GM12878 (cell line): Measurements from ENCODE around the gene AREG. TPM values are rescaled to one million over a fixed set of nuclear protein-coding genes. Genes with fewer than 3 reads are reported as not detected.

ENCODE experiments used
- ATAC-seq: fragments of 200-7000 bp; cut with Tn5 transposase; 3 replicates; pipeline ENCODE4 v1.9.1; 2020; ENCODE audit warnings: mild to moderate bottlenecking, moderate library complexity
- BruUV-seq: library from RNA; stranded (reverse); fragments of 400-500 nt; replicated peaks from 2 replicates; lab custom pipeline; 2021; lab: Mats Ljungman, UMichigan
- CTCF ChIA-PET: fragments of 300-600 bp; sonication (Branson Sonifier 250); formaldehyde crosslinking; extraction: SDS; loops from one replicate; lab custom pipeline; 2021; ENCODE audit warnings: inconsistent platforms; lab: Yijun Ruan, JAX
- POLR2A ChIA-PET: fragments of 350-600 bp; formaldehyde crosslinking; extraction: SDS; loops from one replicate; lab custom pipeline; 2021; ENCODE audit warnings: inconsistent platforms; lab: Charles Lee
- RAD21 ChIA-PET: fragments of 300-600 bp; sonication (Branson Sonifier 250); formaldehyde crosslinking; loops from one replicate; lab custom pipeline; 2023; ENCODE audit warnings: antibody characterized with exemption; ENCODE audit not compliant: unreplicated experiment; lab: Charles Lee
- SMC1A ChIA-PET: fragments of 300-600 bp; sonication (Branson Sonifier 250); formaldehyde crosslinking; loops from one replicate; lab custom pipeline; 2023; ENCODE audit not compliant: unreplicated experiment, uncharacterized antibody; lab: Charles Lee
- DNase-seq: peaks from one replicate; pipeline ENCODE4 v3.0.0-alpha.2; 2011; ENCODE audit warnings: low read depth, low spot score
- FAIRE-seq: peaks from 3 replicates; lab custom pipeline; 2011; peaks lifted over from hg19 to GRCh38; lab: Jason Lieb, UNC
- H2AFZ ChIP-seq: 2 replicates; pipeline ENCODE4 v1.6.0; 2011; ENCODE audit warnings: low read depth, low read length, control low read depth; ENCODE audit not compliant: control insufficient read depth
- H3K27ac ChIP-seq: 2 replicates; pipeline ENCODE4 v1.5.1; 2011; ENCODE audit warnings: control low read depth; ENCODE audit not compliant: control insufficient read depth, insufficient read depth
- H3K27me3 ChIP-seq, 2 experiments: replicated peaks in 1 of 2; 2 replicates each; pipeline versions ENCODE4 v1.6.0 to v1.6.1; 2011; ENCODE audit warnings: low read length in 1 of 2; ENCODE audit not compliant: control insufficient read depth in 2 of 2, insufficient read depth in 2 of 2
- H3K36me3 ChIP-seq, 2 experiments: 2 replicates each; pipeline ENCODE4 v1.5.1; 2011; ENCODE audit warnings: low read length in 1 of 2; ENCODE audit not compliant: control insufficient read depth in 2 of 2, insufficient read depth in 2 of 2
- H3K4me1 ChIP-seq: 2 replicates; pipeline ENCODE4 v1.6.1; 2011; ENCODE audit warnings: mild to moderate bottlenecking, low read length, moderate library complexity, mixed read lengths; ENCODE audit not compliant: control insufficient read depth, insufficient read depth
- H3K4me2 ChIP-seq: 2 replicates; pipeline ENCODE4 v1.6.0; 2011; ENCODE audit warnings: control low read depth; ENCODE audit not compliant: control insufficient read depth, insufficient read depth
- H3K4me3 ChIP-seq: fragments of 200-600 bp; sonication (generic); 2 replicates; pipeline ENCODE4 v1.5.1; 2016
- H3K79me2 ChIP-seq: 2 replicates; pipeline ENCODE4 v1.6.0; 2011; ENCODE audit warnings: low read length; ENCODE audit not compliant: control insufficient read depth, insufficient read depth
- H3K9ac ChIP-seq: 2 replicates; pipeline ENCODE4 v1.8.0; 2011; ENCODE audit warnings: low read length, control low read depth, mixed read lengths; ENCODE audit not compliant: control insufficient read depth, insufficient read depth
- H3K9me3 ChIP-seq: replicated peaks from 3 replicates; pipeline ENCODE4 v1.5.1; 2011; ENCODE audit warnings: mild to moderate bottlenecking, low read length; ENCODE audit not compliant: control insufficient read depth, insufficient read depth
- H4K20me1 ChIP-seq: 2 replicates; pipeline ENCODE4 v1.6.0; 2011; ENCODE audit not compliant: control insufficient read depth, insufficient read depth
- IRF4 ChIP-seq: IDR thresholded peaks from 2 replicates; pipeline ENCODE4 v1.6.1; 2011; ENCODE audit warnings: low read depth, low read length
- SREBF2 ChIP-seq: IDR thresholded peaks from 2 replicates; pipeline ENCODE4 v1.6.1; 2012; ENCODE audit warnings: mild to moderate bottlenecking, low read length
- TCF7 ChIP-seq: IDR thresholded peaks from 2 replicates; pipeline ENCODE4 v1.6.1; 2014; ENCODE audit warnings: antibody characterized with exemption, borderline replicate concordance
- ZNF384 ChIP-seq: IDR thresholded peaks from 2 replicates; pipeline ENCODE4 v1.6.1; 2012; ENCODE audit warnings: low read depth, mild to moderate bottlenecking, low read length, improper control_type of control experiment, borderline replicate concordance
- ZSCAN29 ChIP-seq: fragments of 450-650 bp; IDR thresholded peaks from 2 replicates; pipeline ENCODE4 v1.6.1; 2017; ENCODE audit warnings: mild to moderate bottlenecking, moderate library complexity
- WGBS: methylation state at CpG from one replicate; pipeline ENCODE4 v1.1.6; 2016; ENCODE audit warnings: low lambda C conversion rate; ENCODE audit not compliant: insufficient replicate concordance, insufficient coverage; ENCODE audit errors: missing lambda C conversion rate; 5-methylcytosine and 5-hydroxymethylcytosine counted together
- in situ Hi-C: fragments of 300-500 bp; cut with MboI; formaldehyde crosslinking; loops from 9 replicates; pipeline ENCODE4 v1.14.3; 2018; ENCODE audit warnings: mixed read lengths
- intact Hi-C: fragments of 100-400 bp; cut with micrococcal nuclease; formaldehyde crosslinking; loops from one replicate; pipeline ENCODE4 v1.14.2; 2022; ENCODE audit not compliant: unreplicated experiment
- polyA plus RNA-seq, 11 experiments: library from polyadenylated mRNA; depleted of rRNA in 4 of 11; unstranded in 6 of 11; stranded (reverse) in 5 of 11; fragments of >200 nt; fragmentation: Nextera tagmentation in 4 of 11; fragmentation: Illumina TruSeq in 1 of 11; extraction: Ambion mirVana in 4 of 11; extraction: Trizol in 1 of 11; gene quantifications; 1 replicate in 1 of 11; 2 replicates in 10 of 11; pipeline versions ENCODE4 v1.2.1 to v1.2.3, GENCODE V29; 2011 to 2016; ENCODE audit warnings: inconsistent platforms in 2 of 11, missing spikeins in 2 of 11, low read depth in 1 of 11
- total RNA-seq, 4 experiments: library from RNA; depleted of rRNA in 3 of 4; stranded (reverse); fragments of >200 nt in 3 of 4; fragmentation: Illumina TruSeq in 1 of 4; extraction: Trizol in 1 of 4; gene quantifications; 2 replicates each; pipeline versions ENCODE4 v1.2.1 to v1.2.3, GENCODE V29; 2013 to 2021
- TF ChIP-seq, protein P1 (sequence below): fragments of 450-650 bp; IDR thresholded peaks from 2 replicates; pipeline ENCODE4 v1.6.1; 2016; ENCODE audit warnings: mild to moderate bottlenecking

AREG gene
- total and polyA plus RNA-seq, 10 of the 15 experiments (the other 5 are each of a cell fraction or from before 2014, with no cell fraction given) = 0.25 to 0.37 TPM; not detected in 8

DNA sequence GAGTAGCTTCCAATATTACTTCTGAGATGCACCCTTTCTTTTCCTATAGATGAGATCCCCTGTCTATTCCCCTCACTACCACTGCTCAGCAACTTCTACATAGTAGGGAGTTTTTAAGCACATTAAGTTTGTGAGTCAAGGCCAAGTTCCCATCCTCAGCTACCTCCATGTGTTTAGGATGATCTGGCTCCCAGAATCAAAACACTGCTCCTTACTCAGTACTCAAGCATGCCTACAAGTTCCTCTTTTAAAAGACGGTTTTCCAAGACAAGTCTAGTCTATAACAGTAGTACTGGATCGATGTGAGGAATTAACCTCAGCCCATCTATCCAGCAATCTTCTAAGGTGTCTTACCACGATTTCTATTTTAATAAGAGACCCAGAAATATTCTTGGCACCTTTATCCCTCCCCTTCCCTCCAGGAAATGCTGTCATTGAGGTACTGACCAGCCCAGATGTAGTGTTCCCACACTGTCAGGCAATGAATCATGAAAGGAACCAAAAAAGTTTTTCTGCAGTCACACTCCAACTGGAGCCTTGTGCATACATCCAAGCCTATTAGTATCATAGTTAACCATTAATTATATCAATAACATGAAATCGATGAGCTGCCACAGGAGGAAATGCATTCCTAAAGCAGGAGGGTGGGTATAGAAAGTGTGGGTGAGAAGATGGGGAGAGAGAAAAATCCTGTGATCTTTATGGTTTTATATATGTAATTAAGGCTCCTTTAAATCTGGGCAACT is 29.6 kb downstream of the AREG start:
- no peak for FAIRE-seq
- WGBS = 2% methylated on average over 4 of the region's 4 CpGs

More for the DNA sequence above, 29.6 kb downstream of the AREG start:
- ChIA-PET CTCF (no interaction called here), RAD21 (no interaction called here), POLR2A (no interaction called here), SMC1A (interaction anchor here (0.9 to 1.8 kb wide), 3 partner anchors 9 to 16 kb away, joined by 3 to 5 read pairs (median 3); no protein-coding TSS in a partner anchor)
- Histone ChIP-seq H3K36me3 (no peaks in the 10 kb centered on the region), H4K20me1 (no peaks in the 10 kb centered on the region), H2AFZ (no peak overlapping the region), H3K27ac (no peak overlapping the region), H3K9ac (no peak overlapping the region), H3K4me3 (no peak overlapping the region), H3K4me2 (no peak overlapping the region), H3K79me2 (no peaks in the 10 kb centered on the region), H3K9me3 (no peaks in the 10 kb centered on the region), H3K4me1 (no peaks in the 10 kb centered on the region), H3K27me3 (no peaks in the 10 kb centered on the region)
- ATAC-seq (no peak), DNase-seq (no peak)
- no TSS peak for BruUV-seq
- TF ChIP-seq TCF7 = no peak
- TF ChIP-seq, protein P1, sequence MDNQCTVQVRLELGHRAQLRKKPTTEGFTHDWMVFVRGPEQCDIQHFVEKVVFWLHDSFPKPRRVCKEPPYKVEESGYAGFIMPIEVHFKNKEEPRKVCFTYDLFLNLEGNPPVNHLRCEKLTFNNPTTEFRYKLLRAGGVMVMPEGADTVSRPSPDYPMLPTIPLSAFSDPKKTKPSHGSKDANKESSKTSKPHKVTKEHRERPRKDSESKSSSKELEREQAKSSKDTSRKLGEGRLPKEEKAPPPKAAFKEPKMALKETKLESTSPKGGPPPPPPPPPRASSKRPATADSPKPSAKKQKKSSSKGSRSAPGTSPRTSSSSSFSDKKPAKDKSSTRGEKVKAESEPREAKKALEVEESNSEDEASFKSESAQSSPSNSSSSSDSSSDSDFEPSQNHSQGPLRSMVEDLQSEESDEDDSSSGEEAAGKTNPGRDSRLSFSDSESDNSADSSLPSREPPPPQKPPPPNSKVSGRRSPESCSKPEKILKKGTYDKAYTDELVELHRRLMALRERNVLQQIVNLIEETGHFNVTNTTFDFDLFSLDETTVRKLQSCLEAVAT = no peak
- no peak for TF ChIP-seq IRF4
- no peak for TF ChIP-seq ZSCAN29
- TF ChIP-seq SREBF2 = no peak
- TF ChIP-seq ZNF384 = no peak
- in situ Hi-C loops = no loop called here
- intact Hi-C loops = no loop called here
